Retinal pigment epithelial cell (primary cell): ENCODE data around the gene PADI6.

Source experiments
- DNase-seq: peaks from one replicate; pipeline ENCODE4 v3.0.0-alpha.2; 2010; ENCODE audit warnings: low read depth
- H3K4me3 ChIP-seq: 2 replicates; pipeline ENCODE4 v1.5.1; 2011; ENCODE audit warnings: mild to moderate bottlenecking, low read length, control low read depth, moderate library complexity
- CTCF ChIP-seq: conservative IDR thresholded peaks from 2 replicates; pipeline ENCODE4 v1.5.1; 2011; ENCODE audit warnings: low read depth, low read length, control low read depth, inconsistent platforms

The PADI6 gene

GRCh38 chr1:17363771-17364170 lies 8.2 kb upstream of the PADI6 start:
- TF ChIP-seq CTCF: no peak
- no peak overlapping the region for H3K4me3 ChIP-seq
- DNase-seq: no peak

- H3K4me3 ChIP-seq: no peak overlapping the region
- DNase-seq: no peak
- no peak for TF ChIP-seq CTCF
Measured at GRCh38 chr1:17365293-17365692, 6.7 kb upstream of the PADI6 start.

GRCh38 chr1:17369466-17369865 lies 2.5 kb upstream of the PADI6 start:
- H3K4me3 ChIP-seq: no peak overlapping the region
- no peak for TF ChIP-seq CTCF
- DNase-seq: peak; percentile 4

- H3K4me3 ChIP-seq: no peak overlapping the region
- no peak for DNase-seq
- TF ChIP-seq CTCF: peak; percentile 46
Measured at GRCh38 chr1:17370618-17371017, 1.4 kb upstream of the PADI6 start.

GRCh38 chr1:17372955-17373354 lies 959 bp downstream of the PADI6 start:
- no peak for TF ChIP-seq CTCF
- H3K4me3 ChIP-seq: no peak overlapping the region
- DNase-seq: no peak

GRCh38 chr1:17375651-17376050 lies 3.7 kb downstream of the PADI6 start:
- TF ChIP-seq CTCF: no peak

GRCh38 chr1:17377325-17377953 lies 5.4 kb downstream of the PADI6 start:
- TF ChIP-seq CTCF: no peak
- no peak overlapping the region for H3K4me3 ChIP-seq
- DNase-seq: no peak

More at GRCh38 chr1:17375651-17376050, 3.7 kb downstream of the PADI6 start:
- no peak overlapping the region for H3K4me3 ChIP-seq
- no peak for DNase-seq
